Measurements from ENCODE around the gene KLHL29. TPM values are rescaled to one million over a fixed set of nuclear protein-coding genes. Genes with fewer than 3 reads are reported as not detected.

KLHL29 gene
- polyA plus RNA-seq, 1 of the 3 experiments (the other 2 are of a cell fraction), result 4.6 TPM

DNA sequence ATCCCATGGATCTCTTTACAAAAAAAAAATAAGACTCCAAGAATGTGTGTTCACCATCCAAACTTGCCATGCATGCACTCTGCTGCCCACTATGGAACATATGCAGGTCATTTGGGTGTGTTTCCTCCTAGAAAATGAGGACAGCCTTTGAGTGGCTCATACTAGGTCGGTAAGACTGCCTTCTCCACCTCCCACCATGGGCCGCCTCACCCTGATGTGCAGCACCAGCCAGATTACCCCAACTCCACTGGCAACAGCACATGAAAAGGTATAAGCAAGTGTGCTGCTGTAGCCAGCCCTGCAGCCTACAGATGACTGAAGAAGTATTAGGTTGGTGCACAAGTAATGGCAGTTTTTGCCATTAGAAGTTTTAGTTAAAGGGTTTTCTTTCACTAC, 327.8 kb downstream of the KLHL29 start (continued):
- TF ChIP-seq SMC3 (IDR thresholded peaks at IDR 0.05; ENCODE audit: low read depth, low read length), result no peak
- TF ChIP-seq EP300 (IDR thresholded peaks at IDR 0.05; ENCODE audit: borderline replicate concordance in 1 of 2, low read depth in 1 of 2, low read length in 1 of 2), result no peak
- no peak for TF ChIP-seq TEAD4 (IDR thresholded peaks at IDR 0.05; ENCODE audit: borderline replicate concordance, insufficient read depth)
- no peak for TF ChIP-seq YY1 (IDR thresholded peaks at IDR 0.05; ENCODE audit: low read depth)
- no peak for TF ChIP-seq FOXJ3 (CRISPR knock-in tag; IDR thresholded peaks at IDR 0.05)

- Histone ChIP-seq H3K27me3 (ENCODE audit: insufficient read depth) (no peaks in the 10 kb centered on the region), H3K27ac (ENCODE audit: low read depth in 2 of 2, low read length in 1 of 2) (no peak overlapping the region), H3K79me2 (ENCODE audit: insufficient read depth) (no peaks in the 10 kb centered on the region), H3K9ac (no peak overlapping the region), H3K9me3 (no peaks in the 10 kb centered on the region), H3K4me1 (ENCODE audit: control insufficient read depth in 1 of 2, insufficient read depth in 2 of 2, low read depth in 1 of 2, low read length in 1 of 2) (no peaks in the 10 kb centered on the region), H2AFZ (ENCODE audit: low read depth) (no peak overlapping the region), H3K4me3 (ENCODE audit: low read depth in 2 of 2, low read length in 1 of 2) (no peak overlapping the region), H3K36me3 (replicated peaks in 1 of 2; ENCODE audit: control insufficient read depth in 1 of 2, insufficient read depth in 2 of 2, low read length in 1 of 2) (peaks cover 2 to 4% of the 10 kb centered on the region in 2 experiments), H3K4me2 (no peak overlapping the region), H4K20me1 (ENCODE audit: insufficient read depth) (no peaks in the 10 kb centered on the region), H3F3A (replicated peaks; ENCODE audit: insufficient read depth) (no peaks in the 10 kb centered on the region), H3K9me2 (no peaks in the 10 kb centered on the region)
- TF ChIP-seq EP300 (IDR thresholded peaks at IDR 0.05; ENCODE audit: borderline replicate concordance in 1 of 2, low read depth in 1 of 2, low read length in 1 of 2) (no peak), SIN3A (IDR thresholded peaks at IDR 0.05; ENCODE audit: borderline replicate concordance, low read depth, low read length) (no peak), NRF1 (IDR thresholded peaks at IDR 0.05; ENCODE audit: low read depth, low read length) (no peak), REST (IDR thresholded peaks at IDR 0.05; ENCODE audit: low read depth, low read length) (no peak), EZH2phosphoT487 (IDR thresholded peaks at IDR 0.05; ENCODE audit: borderline replicate concordance, low read depth) (no peak), CHD2 (IDR thresholded peaks at IDR 0.05; ENCODE audit: low read length, partially characterized antibody) (no peak), MEF2A (IDR thresholded peaks at IDR 0.05; ENCODE audit: borderline replicate concordance, low read depth) (no peak), USF2 (IDR thresholded peaks at IDR 0.05; ENCODE audit: borderline replicate concordance, low read depth, low read length) (no peak), FOSL2 (IDR thresholded peaks at IDR 0.05; ENCODE audit: borderline replicate concordance, low read depth) (no peak), YY1 (IDR thresholded peaks at IDR 0.05; ENCODE audit: low read depth) (no peak), RAD21 (IDR thresholded peaks at IDR 0.05; ENCODE audit: low read length) (no peak), TAF1 (IDR thresholded peaks at IDR 0.05; ENCODE audit: borderline replicate concordance, low read depth, low read length) (no peak), USF1 (IDR thresholded peaks at IDR 0.05; ENCODE audit: borderline replicate concordance, low read depth) (no peak), TEAD4 (IDR thresholded peaks at IDR 0.05; ENCODE audit: borderline replicate concordance, insufficient read depth) (no peak), RCOR1 (IDR thresholded peaks at IDR 0.05; ENCODE audit: low read length) (no peak), SMC3 (IDR thresholded peaks at IDR 0.05; ENCODE audit: low read depth, low read length) (no peak), FOXJ3 (CRISPR knock-in tag; IDR thresholded peaks at IDR 0.05) (no peak)
- TF ChIP-seq, protein P1, sequence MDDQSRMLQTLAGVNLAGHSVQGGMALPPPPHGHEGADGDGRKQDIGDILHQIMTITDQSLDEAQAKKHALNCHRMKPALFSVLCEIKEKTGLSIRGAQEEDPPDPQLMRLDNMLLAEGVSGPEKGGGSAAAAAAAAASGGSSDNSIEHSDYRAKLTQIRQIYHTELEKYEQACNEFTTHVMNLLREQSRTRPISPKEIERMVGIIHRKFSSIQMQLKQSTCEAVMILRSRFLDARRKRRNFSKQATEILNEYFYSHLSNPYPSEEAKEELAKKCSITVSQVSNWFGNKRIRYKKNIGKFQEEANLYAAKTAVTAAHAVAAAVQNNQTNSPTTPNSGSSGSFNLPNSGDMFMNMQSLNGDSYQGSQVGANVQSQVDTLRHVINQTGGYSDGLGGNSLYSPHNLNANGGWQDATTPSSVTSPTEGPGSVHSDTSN (IDR thresholded peaks at IDR 0.05), result no peak
- TF ChIP-seq, protein P2, sequence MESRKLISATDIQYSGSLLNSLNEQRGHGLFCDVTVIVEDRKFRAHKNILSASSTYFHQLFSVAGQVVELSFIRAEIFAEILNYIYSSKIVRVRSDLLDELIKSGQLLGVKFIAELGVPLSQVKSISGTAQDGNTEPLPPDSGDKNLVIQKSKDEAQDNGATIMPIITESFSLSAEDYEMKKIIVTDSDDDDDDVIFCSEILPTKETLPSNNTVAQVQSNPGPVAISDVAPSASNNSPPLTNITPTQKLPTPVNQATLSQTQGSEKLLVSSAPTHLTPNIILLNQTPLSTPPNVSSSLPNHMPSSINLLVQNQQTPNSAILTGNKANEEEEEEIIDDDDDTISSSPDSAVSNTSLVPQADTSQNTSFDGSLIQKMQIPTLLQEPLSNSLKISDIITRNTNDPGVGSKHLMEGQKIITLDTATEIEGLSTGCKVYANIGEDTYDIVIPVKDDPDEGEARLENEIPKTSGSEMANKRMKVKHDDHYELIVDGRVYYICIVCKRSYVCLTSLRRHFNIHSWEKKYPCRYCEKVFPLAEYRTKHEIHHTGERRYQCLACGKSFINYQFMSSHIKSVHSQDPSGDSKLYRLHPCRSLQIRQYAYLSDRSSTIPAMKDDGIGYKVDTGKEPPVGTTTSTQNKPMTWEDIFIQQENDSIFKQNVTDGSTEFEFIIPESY (IDR thresholded peaks at IDR 0.05; ENCODE audit: borderline replicate concordance, low read depth), result no peak
- ChIA-PET POLR2A (no interaction called here), CTCF (no interaction called here)
- no peak for DNase-seq
- WGBS (ENCODE audit: low lambda C conversion rate), result 84% methylated on average over 5 of the region's 5 CpGs
Measured at GRCh38 chr2:23713351-23713750, 328.4 kb downstream of the KLHL29 start.

Measured in SK-N-SH (cell line).